ENCODE data around the gene TRIM26. TPM values are rescaled to one million over a fixed set of nuclear protein-coding genes. Genes with fewer than 3 reads are reported as not detected.

TRIM26 gene
- total RNA-seq, 4 donors from 2014 or later = 40.4 to 57.4 (median 50.7) TPM

GRCh38 chr6:30244560-30244959, 31.4 kb upstream of the TRIM26 start:
- WGBS, 2 donors = 85 to 87% methylated on average over 3 of the region's 3 CpGs
- no peak for TF ChIP-seq CTCF (IDR thresholded peaks at IDR 0.05)
- no peak for TF ChIP-seq POLR2A (IDR thresholded peaks at IDR 0.05)

GRCh38 chr6:30238178-30238795, 25.1 kb upstream of the TRIM26 start:
- H3K4me3 ChIP-seq (ENCODE audit: low read depth, poor library complexity, severe bottlenecking) = no peak overlapping the region
- intact Hi-C loops (cut with DNase I; ENCODE audit: low total_unique reads) = loop anchor here (10.0 kb wide), 1 partner anchor 157 kb away; no protein-coding TSS in a partner anchor
- no peak for TF ChIP-seq POLR2A (IDR thresholded peaks at IDR 0.05)
- TF ChIP-seq CTCF (IDR thresholded peaks at IDR 0.05) = no peak
- no peak for DNase-seq (ENCODE audit: low spot score in 2 of 2)
- 50 to 60% methylated on average over 6 of the region's 6 CpGs for WGBS, 2 donors

More at GRCh38 chr6:30244560-30244959, 31.4 kb upstream of the TRIM26 start:
- no peak overlapping the region for H3K4me3 ChIP-seq (ENCODE audit: low read depth, poor library complexity, severe bottlenecking)
- no peak for DNase-seq (ENCODE audit: low spot score in 2 of 2)
- intact Hi-C loops (cut with DNase I; ENCODE audit: low total_unique reads) = no loop called here

GRCh38 chr6:30234356-30234755, 21.1 kb upstream of the TRIM26 start:
- WGBS, 2 donors = 32 to 40% methylated on average over 2 of the region's 2 CpGs

GRCh38 chr6:30231067-30231466, 17.9 kb upstream of the TRIM26 start:
- no peak overlapping the region for H3K4me3 ChIP-seq (ENCODE audit: low read depth, poor library complexity, severe bottlenecking)
- 66 to 68% methylated on average over 2 of the region's 2 CpGs for WGBS, 2 donors
- no peak for TF ChIP-seq POLR2A (IDR thresholded peaks at IDR 0.05)
- TF ChIP-seq CTCF (IDR thresholded peaks at IDR 0.05) = no peak
- no peak for DNase-seq (ENCODE audit: low spot score in 2 of 2)
- intact Hi-C loops (cut with DNase I; ENCODE audit: low total_unique reads) = loop anchor here (10.0 kb wide), 1 partner anchor 164 kb away; no protein-coding TSS in a partner anchor

More at GRCh38 chr6:30234356-30234755, 21.1 kb upstream of the TRIM26 start:
- intact Hi-C loops (cut with DNase I; ENCODE audit: low total_unique reads) = loop anchor here (10.0 kb wide), 1 partner anchor 160 kb away; no protein-coding TSS in a partner anchor
- TF ChIP-seq CTCF (IDR thresholded peaks at IDR 0.05) (no peak), POLR2A (IDR thresholded peaks at IDR 0.05) (no peak)
- H3K4me3 ChIP-seq (ENCODE audit: low read depth, poor library complexity, severe bottlenecking) = no peak overlapping the region
- no peak for DNase-seq (ENCODE audit: low spot score in 2 of 2)

- WGBS, 2 donors = 76 to 81% methylated on average over 6 of the region's 6 CpGs
- TF ChIP-seq POLR2A (IDR thresholded peaks at IDR 0.05) = no peak
- TF ChIP-seq CTCF (IDR thresholded peaks at IDR 0.05) = no peak
- intact Hi-C loops (cut with DNase I; ENCODE audit: low total_unique reads) = no loop called here
- H3K4me3 ChIP-seq (ENCODE audit: low read depth, poor library complexity, severe bottlenecking) = no peak overlapping the region
- no peak for DNase-seq (ENCODE audit: low spot score in 2 of 2)
These were observed 14.7 kb upstream of the TRIM26 start for GRCh38 chr6:30227763-30228487.

Measured in lower leg skin (tissue), 4 donors.